RWPE1 (cell line): Measurements from ENCODE around the gene DNASE1L1.

ENCODE experiments used
- CTCF ChIA-PET: fragments of 350-600 bp; sonication (Branson Sonifier 250); formaldehyde crosslinking; extraction: SDS; loops from one replicate; lab custom pipeline; 2021; lab: Yijun Ruan, JAX
- POLR2A ChIA-PET: fragments of 400-600 bp; formaldehyde crosslinking; extraction: SDS; loops from one replicate; lab custom pipeline; 2020; ENCODE audit warnings: antibody characterized with exemption; ENCODE audit not compliant: low non-redundant PET; lab: Yijun Ruan, JAX
- DNase-seq: peaks from one replicate; pipeline ENCODE4 v3.0.0; 2012; ENCODE audit warnings: low spot score
- H3K27ac ChIP-seq: fragments of 450-650 bp; 2 replicates; pipeline ENCODE4 v1.5.1; 2017
- CTCF ChIP-seq: fragments of 450-650 bp; conservative IDR thresholded peaks from 2 replicates; pipeline ENCODE4 v1.5.1; 2017; ENCODE audit warnings: low read depth, mild to moderate bottlenecking

Gene DNASE1L1

GRCh38 chrX:154436983-154437752 is 28.1 kb upstream of the DNASE1L1 start, which contains the start of gene GDI1:
Gene GDI1 (plus strand): TSS chrX:154437154. CDS start chrX:154437255, 101 bp downstream.
- H3K27ac ChIP-seq: peak within 1 kb of the TSS; percentile 83
- no peak for DNase-seq
- TF ChIP-seq CTCF: no peak
- ChIA-PET POLR2A (no interaction called here), CTCF (no interaction called here)

GRCh38 chrX:154436374-154436982 is 27.4 kb upstream of the DNASE1L1 start:
- peak; percentile 44 for DNase-seq

GRCh38 chrX:154435171-154435733 is 26.2 kb upstream of the DNASE1L1 start:
- H3K27ac ChIP-seq: peak overlapping the region; percentile 83
- no peak for DNase-seq
- CTCF ChIA-PET: interaction anchor here (0.6 kb wide), 1 partner anchor 15 kb away, joined by 3 read pairs; no protein-coding TSS in a partner anchor
- no peak for TF ChIP-seq CTCF
- POLR2A ChIA-PET: interaction anchor here (0.5 kb wide), 1 partner anchor 51 kb away, joined by 5 read pairs; no protein-coding TSS in a partner anchor

More at GRCh38 chrX:154436374-154436982, 27.4 kb upstream of the DNASE1L1 start:
- H3K27ac ChIP-seq: peak overlapping the region; percentile 83
- ChIA-PET CTCF (no interaction called here), POLR2A (no interaction called here)
- no peak for TF ChIP-seq CTCF

GRCh38 chrX:154434394-154435168 is 25.5 kb upstream of the DNASE1L1 start:
- no peak for TF ChIP-seq CTCF
- POLR2A ChIA-PET: no interaction called here
- CTCF ChIA-PET: no interaction called here
- DNase-seq: no peak
- H3K27ac ChIP-seq: no peak overlapping the region; the same call in 1 of the 2 replicates

- TF ChIP-seq CTCF: no peak
- peak overlapping the region; percentile 12; the same call in 1 of the 2 replicates for H3K27ac ChIP-seq
- no peak for DNase-seq
- POLR2A ChIA-PET: no interaction called here
- CTCF ChIA-PET: no interaction called here
Observed at GRCh38 chrX:154433605-154434004, 24.6 kb upstream of the DNASE1L1 start.

- DNase-seq: no peak
- no peak for TF ChIP-seq CTCF
- H3K27ac ChIP-seq: peak overlapping the region; percentile 10; the same call in 1 of the 2 replicates
- CTCF ChIA-PET: no interaction called here
- POLR2A ChIA-PET: no interaction called here
Observed at GRCh38 chrX:154432210-154432609, 23.2 kb upstream of the DNASE1L1 start.
